Measurements from ENCODE around the gene KCNT1. TPM values are rescaled to one million over a fixed set of nuclear protein-coding genes. Genes with fewer than 3 reads are reported as not detected.

The KCNT1 gene
- total RNA-seq, 1 experiment from 2014 or later = 0.09 TPM

DNA sequence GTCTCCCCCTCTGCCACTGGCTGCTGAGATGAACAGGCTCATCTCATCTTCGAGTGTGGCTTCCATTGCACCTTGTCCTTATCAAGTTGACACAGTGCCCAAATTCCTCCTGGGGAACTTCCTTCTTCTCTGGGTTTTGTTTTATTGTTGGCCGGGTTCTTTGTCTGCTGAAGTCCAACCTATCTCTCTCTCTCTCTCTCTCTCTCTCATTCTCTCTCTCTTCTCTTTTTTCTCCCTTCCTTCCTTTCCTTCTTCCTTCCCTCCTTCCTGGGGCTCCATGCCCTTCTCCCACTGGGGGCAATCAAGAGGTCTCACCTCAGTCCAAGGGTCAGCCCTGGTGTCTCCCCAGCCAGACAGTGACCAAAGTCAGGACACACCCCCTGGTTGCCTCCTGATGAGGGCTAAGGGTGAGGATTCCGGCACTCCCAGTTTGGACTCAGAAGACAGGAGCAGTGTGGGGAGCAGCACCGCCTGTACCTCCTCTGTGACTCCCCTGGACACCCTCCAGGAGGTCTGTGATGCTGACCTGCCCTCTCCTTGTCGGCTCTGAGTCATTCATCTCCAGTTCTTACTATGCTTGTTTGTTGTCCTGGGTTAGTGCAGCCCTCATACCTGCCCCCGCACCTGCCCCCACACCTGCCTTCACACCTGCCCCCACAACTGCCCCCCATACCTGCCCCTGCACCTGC, 30.7 kb downstream of the KCNT1 start:
- BruUV-seq (replicated peaks) = no TSS peak
- Histone ChIP-seq H3K9me3 (peaks cover 4% of the 10 kb centered on the region; the same call in 1 of the 2 replicates), H3K27me3 (replicated peaks; ENCODE audit: control insufficient read depth, insufficient read depth, low read length) (no peaks in the 10 kb centered on the region), H3K36me3 (ENCODE audit: control insufficient read depth, insufficient read depth, low read length) (no peaks in the 10 kb centered on the region), H3K4me1 (no peaks in the 10 kb centered on the region), H3K4me3 (ENCODE audit: low read depth, low read length) (no peak overlapping the region)
- Mint-ChIP-seq H3K27ac (ENCODE audit: unreplicated experiment) (no peak overlapping the region), H3K36me3 (ENCODE audit: insufficient read depth, unreplicated experiment) (peaks cover 4% of the 10 kb centered on the region), H3K27me3 (ENCODE audit: insufficient read depth, unreplicated experiment) (peaks cover 3% of the 10 kb centered on the region), H3K4me1 (ENCODE audit: low read depth, unreplicated experiment) (peaks cover 5% of the 10 kb centered on the region), H3K9me3 (ENCODE audit: unreplicated experiment) (peaks cover 16% of the 10 kb centered on the region), H3K4me3 (ENCODE audit: unreplicated experiment) (no peak overlapping the region)
- ChIA-PET CTCF (no interaction called here), POLR2A (no interaction called here)
- intact Hi-C loops (cut with micrococcal nuclease; ENCODE audit: unreplicated experiment) = no loop called here
- no peak for DNase-seq
- TF ChIP-seq, protein P1, sequence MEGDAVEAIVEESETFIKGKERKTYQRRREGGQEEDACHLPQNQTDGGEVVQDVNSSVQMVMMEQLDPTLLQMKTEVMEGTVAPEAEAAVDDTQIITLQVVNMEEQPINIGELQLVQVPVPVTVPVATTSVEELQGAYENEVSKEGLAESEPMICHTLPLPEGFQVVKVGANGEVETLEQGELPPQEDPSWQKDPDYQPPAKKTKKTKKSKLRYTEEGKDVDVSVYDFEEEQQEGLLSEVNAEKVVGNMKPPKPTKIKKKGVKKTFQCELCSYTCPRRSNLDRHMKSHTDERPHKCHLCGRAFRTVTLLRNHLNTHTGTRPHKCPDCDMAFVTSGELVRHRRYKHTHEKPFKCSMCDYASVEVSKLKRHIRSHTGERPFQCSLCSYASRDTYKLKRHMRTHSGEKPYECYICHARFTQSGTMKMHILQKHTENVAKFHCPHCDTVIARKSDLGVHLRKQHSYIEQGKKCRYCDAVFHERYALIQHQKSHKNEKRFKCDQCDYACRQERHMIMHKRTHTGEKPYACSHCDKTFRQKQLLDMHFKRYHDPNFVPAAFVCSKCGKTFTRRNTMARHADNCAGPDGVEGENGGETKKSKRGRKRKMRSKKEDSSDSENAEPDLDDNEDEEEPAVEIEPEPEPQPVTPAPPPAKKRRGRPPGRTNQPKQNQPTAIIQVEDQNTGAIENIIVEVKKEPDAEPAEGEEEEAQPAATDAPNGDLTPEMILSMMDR (IDR thresholded peaks at IDR 0.05; ENCODE audit: insufficient read depth in 1 of 2, low read depth in 1 of 2, low read length in 1 of 2, severe bottlenecking in 1 of 2, unreplicated experiment in 1 of 2) = no peak

DNA sequence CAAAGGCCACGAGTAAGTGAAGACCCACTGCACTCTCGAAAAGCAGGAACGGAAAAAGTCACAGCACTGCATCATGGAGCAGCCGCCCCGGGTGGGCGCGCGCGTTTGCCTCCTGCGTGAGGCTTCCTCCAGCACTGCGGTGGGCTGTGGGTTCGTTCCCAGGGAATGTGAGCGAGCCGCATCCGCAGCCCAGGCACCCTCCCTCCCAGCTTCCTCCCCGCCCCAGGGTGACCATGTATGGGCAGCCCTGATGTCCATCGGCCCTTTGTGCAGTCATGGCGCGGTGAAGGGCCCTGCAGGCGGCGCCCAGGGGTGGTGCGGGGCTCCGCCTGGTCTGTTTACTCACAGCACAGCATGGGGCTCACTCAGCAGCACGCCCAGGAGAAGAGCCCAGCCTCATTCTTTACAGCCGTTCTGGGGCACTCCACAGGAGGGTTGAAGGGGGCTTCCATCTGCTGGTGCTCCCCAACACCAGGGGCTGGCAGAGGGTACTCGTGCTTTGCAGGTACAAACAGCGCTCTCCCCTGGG, 32.7 kb downstream of the KCNT1 start:
- Mint-ChIP-seq H3K27me3 (ENCODE audit: insufficient read depth, unreplicated experiment) (no peaks in the 10 kb centered on the region), H3K9me3 (ENCODE audit: unreplicated experiment) (peaks cover 16% of the 10 kb centered on the region), H3K27ac (ENCODE audit: unreplicated experiment) (no peak overlapping the region), H3K4me1 (ENCODE audit: low read depth, unreplicated experiment) (peaks cover 5% of the 10 kb centered on the region), H3K36me3 (ENCODE audit: insufficient read depth, unreplicated experiment) (peaks cover 4% of the 10 kb centered on the region), H3K4me3 (ENCODE audit: unreplicated experiment) (no peak overlapping the region)
- POLR2A ChIA-PET = no interaction called here
- CTCF ChIA-PET = no interaction called here
- intact Hi-C loops (cut with micrococcal nuclease; ENCODE audit: unreplicated experiment) = no loop called here
- Histone ChIP-seq H3K4me3 (ENCODE audit: low read depth, low read length) (no peak overlapping the region), H3K9me3 (peaks cover 4% of the 10 kb centered on the region; the same call in 1 of the 2 replicates), H3K4me1 (no peaks in the 10 kb centered on the region), H3K36me3 (ENCODE audit: control insufficient read depth, insufficient read depth, low read length) (no peaks in the 10 kb centered on the region), H3K27me3 (replicated peaks; ENCODE audit: control insufficient read depth, insufficient read depth, low read length) (no peaks in the 10 kb centered on the region)
- no peak for DNase-seq
- TF ChIP-seq, protein P1 (IDR thresholded peaks at IDR 0.05; ENCODE audit: insufficient read depth in 1 of 2, low read depth in 1 of 2, low read length in 1 of 2, severe bottlenecking in 1 of 2, unreplicated experiment in 1 of 2) = no peak
- BruUV-seq (replicated peaks) = no TSS peak

DNA sequence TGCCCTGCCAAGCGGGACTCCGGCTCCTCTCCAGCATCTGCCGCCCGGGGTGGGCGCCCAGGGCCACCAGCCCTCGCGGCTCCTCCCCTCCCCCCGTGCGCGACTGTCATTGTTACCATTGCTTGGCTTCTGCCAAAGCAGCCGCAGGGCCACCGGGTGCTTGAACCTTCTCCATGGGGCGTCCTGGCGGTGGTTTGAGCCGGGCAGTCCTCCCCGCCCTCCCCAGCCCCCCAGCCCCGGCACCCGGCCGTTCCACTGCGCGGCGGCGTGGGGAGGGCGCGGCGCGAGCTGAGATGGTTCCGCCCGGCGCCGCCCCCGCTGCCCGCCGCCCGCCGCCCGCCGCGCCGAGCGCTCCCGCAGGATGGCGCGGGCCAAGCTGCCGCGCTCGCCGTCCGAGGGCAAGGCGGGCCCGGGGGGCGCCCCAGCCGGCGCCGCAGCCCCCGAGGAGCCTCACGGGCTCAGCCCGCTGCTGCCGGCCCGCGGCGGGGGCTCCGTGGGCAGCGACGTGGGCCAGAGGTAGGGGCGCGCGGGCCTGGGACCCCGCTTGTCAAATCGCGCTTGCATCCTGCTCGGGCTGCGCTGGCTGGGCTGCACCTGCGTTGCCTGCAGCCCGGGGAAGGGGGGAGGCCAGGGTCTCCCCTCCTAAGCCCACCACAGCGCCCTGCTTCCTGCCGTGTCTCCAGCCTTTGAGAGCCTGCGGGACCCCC, 34.4 kb downstream of the KCNT1 start:
- ChIA-PET POLR2A (no interaction called here), CTCF (no interaction called here)
- no peaks in the 10 kb centered on the region for H3K27me3 ChIP-seq (replicated peaks; ENCODE audit: control insufficient read depth, insufficient read depth, low read length)
- H3K9me3 ChIP-seq = peaks cover 2% of the 10 kb centered on the region; the same call in 1 of the 2 replicates
- H3K4me3 ChIP-seq (ENCODE audit: low read depth, low read length) = no peak overlapping the region
- BruUV-seq (replicated peaks) = no TSS peak
- intact Hi-C loops (cut with micrococcal nuclease; ENCODE audit: unreplicated experiment) = no loop called here
- Mint-ChIP-seq H3K4me1 (ENCODE audit: low read depth, unreplicated experiment) (peaks cover 5% of the 10 kb centered on the region), H3K9me3 (ENCODE audit: unreplicated experiment) (peaks cover 16% of the 10 kb centered on the region), H3K27me3 (ENCODE audit: insufficient read depth, unreplicated experiment) (no peaks in the 10 kb centered on the region), H3K27ac (ENCODE audit: unreplicated experiment) (no peak overlapping the region), H3K36me3 (ENCODE audit: insufficient read depth, unreplicated experiment) (no peaks in the 10 kb centered on the region), H3K4me3 (ENCODE audit: unreplicated experiment) (no peak overlapping the region)
- DNase-seq = no peak
- H3K36me3 ChIP-seq (ENCODE audit: control insufficient read depth, insufficient read depth, low read length) = no peaks in the 10 kb centered on the region
- TF ChIP-seq, protein P1 (IDR thresholded peaks at IDR 0.05; ENCODE audit: insufficient read depth in 1 of 2, low read depth in 1 of 2, low read length in 1 of 2, severe bottlenecking in 1 of 2, unreplicated experiment in 1 of 2) = no peak
- H3K4me1 ChIP-seq = no peaks in the 10 kb centered on the region
